CD4-positive, alpha-beta T cell treated with Interleukin-1 beta for 1 hour (primary cell): ENCODE measurements around the gene PCNX2.
"Not testable (repeated sequence)": the region's sequence is repeated elsewhere in the genome, so short reads cannot be mapped to it uniquely, and the experiment has no call there.

Experiments used
- DNase-seq, 2 donors: peaks; one replicate each; pipeline ENCODE4 v3.0.0-alpha.2; 2020 to 2022

The PCNX2 gene

GRCh38 chr1:233005156-233005555 lies 290.4 kb downstream of the PCNX2 start:
- no peak for DNase-seq

DNA sequence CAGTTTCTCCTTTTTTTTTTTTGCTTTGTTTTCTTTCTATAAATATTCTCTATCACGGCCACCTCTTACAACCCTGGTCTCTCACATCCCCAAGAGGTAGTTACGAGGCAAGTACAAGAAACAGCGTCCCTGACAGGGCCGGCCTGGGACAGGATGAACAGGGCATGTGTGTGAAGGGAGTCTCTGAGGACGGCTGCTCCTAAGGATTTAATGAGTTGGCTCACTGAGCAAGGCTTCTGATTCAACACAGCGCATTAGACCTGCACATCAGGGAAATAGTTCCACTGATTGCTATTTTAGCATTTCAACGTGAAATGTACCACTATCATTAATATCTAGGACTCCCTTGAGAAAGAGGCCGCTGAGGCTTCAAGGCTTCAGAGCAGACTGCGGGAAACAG lies 291.1 kb downstream of the PCNX2 start:
- no peak for DNase-seq

- not testable (repeated sequence) for DNase-seq
These were observed 291.9 kb downstream of the PCNX2 start for GRCh38 chr1:233003638-233004037.

DNA sequence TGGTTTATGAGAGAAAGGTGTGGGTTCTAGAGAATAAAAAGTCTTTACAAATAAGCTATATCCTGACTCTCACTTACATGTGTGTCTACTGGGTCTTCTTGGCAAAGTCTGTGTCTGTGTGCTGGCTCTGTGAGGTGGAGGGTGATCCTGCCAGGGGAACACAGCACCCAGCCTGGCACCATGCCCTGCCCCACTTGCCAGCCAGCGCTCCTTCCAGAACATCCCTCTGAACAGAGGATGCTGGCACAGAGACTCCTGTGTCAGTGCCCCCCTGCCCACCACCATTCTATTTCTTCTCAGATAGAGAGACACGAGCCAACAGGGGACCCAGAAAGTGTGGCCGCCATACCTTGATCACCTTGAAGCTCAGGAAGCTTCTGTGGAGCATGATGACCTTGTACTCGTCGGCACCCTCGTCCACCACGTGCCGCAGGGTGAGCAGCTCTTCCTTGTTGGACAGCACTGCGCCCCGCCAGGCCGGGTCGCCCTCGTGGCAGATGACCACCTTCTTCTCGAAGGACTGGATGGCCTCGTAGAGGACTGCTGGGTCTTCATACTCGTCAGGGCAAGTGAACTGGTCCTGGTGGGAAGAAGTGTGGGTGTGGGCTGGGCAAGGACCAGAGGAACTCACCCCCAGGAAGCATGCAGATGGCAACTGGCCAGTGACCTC lies 295.4 kb downstream of the PCNX2 start:
- no peak for DNase-seq

DNA sequence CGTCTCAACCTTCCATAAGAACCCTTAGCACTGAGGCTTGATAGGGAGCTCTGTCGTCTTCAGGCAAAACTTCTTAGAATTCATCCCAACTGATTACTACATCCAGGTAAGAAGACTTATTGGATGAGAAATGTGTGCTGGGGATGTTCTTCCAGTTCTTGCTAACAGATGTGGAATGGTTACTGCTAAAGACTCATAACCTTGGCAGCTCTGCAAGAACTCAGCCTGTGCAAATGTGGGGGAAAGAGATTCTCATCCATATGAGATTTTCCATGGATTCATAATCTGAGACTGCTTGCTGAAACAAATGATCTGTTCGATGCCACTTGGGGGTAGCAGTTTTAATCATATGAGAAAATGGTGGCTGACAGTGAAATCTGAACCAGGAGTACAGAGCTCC lies 296.9 kb downstream of the PCNX2 start:
- DNase-seq, result no peak

DNA sequence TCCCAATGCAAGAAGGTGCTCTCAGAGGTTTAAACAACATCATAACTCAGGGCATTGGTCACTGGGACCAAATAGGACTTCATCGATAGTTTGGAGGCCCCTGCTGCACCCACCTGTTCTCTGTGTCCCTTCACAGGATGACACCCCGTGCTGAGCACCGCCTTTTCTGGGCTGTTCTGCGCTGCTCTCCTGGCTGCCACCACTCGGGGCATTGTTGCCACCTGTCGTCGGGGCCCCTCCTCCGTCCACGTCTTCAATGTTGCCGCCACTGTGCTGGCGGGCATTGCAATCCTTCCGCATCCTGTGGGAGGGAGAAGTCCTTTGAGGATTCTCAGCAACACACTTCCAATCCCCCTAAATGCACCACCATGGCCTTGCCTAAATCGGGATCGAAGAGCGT lies 297.4 kb downstream of the PCNX2 start:
- no peak for DNase-seq

DNA sequence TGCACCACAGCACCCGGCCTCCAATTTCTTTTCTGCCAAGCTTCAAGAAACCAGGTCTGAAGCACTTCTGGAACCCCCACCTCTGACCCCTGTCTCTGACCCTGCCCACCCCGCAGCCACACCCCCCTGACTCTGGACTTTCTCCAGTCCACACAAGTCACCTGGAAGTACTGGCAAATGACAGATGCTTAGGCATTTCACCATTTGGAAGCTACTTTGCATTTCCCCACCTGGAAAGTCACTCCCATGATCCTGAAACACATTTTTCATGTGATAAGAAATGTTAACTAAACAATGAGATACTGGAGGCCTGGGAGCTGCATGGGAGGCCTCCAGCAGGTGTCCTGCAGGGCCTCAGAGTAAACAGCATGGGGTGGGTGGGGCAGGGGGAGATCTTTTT lies 299.4 kb downstream of the PCNX2 start:
- no peak for DNase-seq

DNA sequence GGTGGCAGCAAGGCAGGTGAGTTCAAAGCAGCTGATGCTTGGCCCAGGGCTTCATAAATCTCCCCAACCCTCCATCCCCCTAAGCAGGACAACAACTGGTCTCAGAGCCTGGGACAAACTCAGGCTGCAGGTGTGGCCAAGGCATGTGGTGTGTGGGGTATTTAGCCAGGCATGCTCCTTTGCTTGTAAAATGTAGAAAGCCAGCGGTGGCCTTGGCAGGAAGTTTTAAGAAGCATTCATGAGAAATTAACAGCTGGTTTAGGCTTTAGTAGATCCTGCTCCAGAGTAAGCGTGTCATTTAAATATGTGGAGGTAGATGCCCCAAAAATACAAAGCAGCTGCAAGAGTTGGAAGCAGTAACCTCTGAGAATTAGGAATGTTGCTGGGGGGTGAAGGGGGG lies 300.3 kb downstream of the PCNX2 start:
- DNase-seq, result no peak

- no peak for DNase-seq
These were observed 302.0 kb downstream of the PCNX2 start for GRCh38 chr1:232993555-232993954.

GRCh38 chr1:232992227-232992626 lies 303.3 kb downstream of the PCNX2 start:
- no peak for DNase-seq

DNA sequence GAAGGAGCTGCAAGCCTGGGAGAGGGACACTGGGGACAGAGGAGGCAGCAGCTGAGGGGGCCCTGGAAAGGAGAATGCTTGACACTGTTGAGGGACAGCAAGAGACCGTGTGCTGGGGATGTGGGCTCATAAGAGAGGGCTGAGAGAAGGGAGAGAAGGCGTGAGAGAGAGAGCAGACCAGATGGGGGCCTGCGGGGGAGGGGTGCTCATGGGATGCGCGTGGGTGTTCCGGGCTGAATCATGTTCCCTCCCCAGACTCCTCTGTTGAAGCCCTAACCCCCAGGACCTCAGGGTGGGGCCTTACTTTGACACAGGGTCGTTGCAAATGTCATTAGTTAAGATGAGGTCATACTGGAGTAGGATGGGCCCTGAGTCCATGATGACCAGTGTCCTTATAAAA lies 304.3 kb downstream of the PCNX2 start:
- no peak for DNase-seq

DNA sequence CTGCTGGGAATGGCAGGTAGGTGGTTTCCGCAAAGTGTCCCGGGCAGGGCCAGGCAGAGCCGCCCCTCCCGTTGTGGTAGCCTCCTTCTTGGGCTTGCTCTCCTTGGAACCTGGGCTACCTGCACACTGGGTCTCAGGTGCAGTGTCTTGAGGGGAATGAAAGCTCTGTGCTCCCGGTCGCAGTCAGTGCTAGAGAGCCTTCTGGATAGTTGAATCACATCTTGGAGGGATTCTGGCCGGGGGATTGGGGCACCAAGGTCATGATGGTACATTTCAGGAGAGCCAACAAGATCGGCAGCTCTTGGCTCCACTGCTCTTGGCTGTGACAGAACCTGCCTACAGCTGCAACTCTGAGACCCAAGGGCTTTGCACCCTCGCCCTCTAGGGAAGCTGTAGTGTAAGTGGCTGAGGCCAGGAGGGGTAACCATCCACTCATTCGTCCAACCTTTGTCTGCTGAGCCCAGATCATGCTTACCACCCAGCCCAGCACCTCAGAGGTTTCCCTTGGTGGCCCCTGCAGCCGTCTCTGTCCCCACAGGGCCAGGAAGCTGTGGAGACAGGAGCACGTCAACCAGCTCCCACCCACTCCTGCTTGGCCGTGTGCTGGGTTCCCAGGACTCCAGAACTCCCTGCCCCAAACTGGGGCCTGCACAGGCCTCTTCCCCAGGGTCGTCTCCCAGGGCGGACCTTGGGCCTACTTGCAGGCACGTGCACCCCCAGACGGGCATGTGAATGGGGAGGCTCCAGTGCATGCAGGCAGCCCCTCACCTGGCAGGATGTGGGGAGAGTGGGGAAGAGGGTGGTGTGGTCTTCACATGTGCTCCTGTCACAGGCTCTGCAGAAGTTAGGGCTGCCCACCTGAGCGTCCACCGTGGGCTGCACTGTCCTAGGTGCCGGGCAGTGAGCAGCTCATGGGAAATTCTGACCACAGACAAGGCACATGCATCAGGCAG lies 305.1 kb downstream of the PCNX2 start:
- DNase-seq, result no peak

DNA sequence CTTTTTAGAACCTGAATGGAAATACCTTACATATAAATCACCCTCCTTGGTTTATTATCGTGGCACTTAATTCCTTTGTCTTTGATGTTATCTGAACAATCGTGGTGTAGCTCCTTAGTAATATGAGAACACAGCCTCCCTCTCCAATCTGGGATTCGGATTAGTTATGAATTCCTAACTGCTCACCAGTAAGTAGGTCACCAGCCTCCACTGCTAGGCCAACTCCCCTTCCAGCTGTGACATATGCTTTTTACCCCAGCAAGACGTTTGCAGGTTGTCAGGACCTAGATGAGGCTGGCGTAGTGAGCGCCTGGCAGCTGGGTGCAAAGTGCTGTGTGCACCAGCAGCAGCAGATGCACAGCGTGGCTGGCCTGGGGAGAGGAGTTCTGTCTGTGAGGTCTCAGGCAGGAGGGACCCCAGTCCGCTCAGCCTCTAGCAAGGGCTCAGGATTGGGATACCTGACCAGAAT lies 306.9 kb downstream of the PCNX2 start:
- no peak for DNase-seq

DNA sequence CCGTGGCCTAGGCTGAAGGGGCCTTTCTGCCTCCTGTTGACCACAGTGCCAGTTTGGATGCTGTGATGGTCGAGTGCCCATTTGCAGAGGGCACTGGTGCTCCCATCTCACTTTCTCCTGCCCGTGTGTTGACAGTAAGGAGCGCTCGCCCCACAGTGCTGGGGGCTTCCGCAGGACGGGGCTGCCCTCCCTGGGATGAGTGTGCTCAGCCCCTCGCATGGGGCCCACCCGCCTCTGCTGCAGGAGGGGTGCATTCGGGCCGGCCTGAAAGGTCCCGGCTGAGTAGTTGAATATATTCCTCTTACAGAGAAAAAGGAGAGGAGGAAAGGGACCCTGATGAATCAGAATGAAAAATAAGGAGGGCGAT lies 307.8 kb downstream of the PCNX2 start:
- no peak for DNase-seq

GRCh38 chr1:232987046-232987773 lies 308.3 kb downstream of the PCNX2 start:
- no peak for DNase-seq

DNA sequence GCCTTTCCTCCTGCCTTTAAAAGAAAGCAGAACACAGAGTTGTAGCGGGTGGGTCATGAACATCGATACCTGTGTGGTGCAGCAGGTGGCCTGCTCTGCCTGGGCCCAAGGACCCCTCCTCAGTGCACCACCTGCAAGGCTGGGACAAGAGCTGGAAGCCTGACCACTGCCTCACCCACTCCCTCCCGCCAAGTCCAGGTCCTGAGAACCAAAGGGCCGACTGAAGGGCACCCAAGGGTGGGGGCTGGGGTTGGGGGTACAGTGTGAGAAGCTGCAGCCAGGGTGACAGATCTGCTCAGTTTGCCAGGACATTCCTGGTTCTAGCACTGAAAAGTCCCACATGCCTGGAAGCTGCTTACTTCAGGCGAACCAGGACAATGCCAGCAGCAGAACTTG lies 309.0 kb downstream of the PCNX2 start:
- no peak for DNase-seq

DNA sequence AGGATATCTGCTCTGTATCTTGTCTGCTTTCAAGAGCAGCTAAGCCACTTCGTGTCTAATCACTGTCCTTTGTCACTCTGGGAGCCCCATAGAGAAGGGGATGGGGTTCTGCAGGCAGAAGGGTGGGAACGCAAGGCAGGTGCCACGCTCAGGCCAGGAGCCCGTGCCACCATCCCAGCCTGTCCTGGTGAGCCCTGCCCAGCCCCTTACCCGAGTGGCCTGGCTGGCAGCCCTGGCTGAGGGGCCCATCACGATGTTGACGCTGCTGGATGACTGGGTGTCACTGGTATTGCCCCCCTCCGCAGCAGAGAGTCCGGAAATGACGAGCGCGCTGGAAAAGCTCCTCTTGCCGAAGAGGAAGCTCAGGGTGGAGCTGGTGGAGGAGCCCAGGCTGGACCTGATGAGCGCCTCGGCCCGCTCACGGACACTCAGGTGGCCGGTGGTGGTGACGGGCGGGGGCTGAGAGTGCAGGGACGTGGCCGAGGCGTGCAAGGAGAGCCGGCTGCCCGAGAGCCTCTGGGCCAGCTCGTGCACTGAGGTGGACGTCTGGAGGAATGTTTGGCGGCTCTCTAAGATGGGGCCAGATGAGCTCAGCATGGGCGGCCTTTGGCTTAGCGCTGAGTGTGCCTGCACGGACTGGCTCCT lies 309.5 kb downstream of the PCNX2 start:
- no peak for DNase-seq

DNA sequence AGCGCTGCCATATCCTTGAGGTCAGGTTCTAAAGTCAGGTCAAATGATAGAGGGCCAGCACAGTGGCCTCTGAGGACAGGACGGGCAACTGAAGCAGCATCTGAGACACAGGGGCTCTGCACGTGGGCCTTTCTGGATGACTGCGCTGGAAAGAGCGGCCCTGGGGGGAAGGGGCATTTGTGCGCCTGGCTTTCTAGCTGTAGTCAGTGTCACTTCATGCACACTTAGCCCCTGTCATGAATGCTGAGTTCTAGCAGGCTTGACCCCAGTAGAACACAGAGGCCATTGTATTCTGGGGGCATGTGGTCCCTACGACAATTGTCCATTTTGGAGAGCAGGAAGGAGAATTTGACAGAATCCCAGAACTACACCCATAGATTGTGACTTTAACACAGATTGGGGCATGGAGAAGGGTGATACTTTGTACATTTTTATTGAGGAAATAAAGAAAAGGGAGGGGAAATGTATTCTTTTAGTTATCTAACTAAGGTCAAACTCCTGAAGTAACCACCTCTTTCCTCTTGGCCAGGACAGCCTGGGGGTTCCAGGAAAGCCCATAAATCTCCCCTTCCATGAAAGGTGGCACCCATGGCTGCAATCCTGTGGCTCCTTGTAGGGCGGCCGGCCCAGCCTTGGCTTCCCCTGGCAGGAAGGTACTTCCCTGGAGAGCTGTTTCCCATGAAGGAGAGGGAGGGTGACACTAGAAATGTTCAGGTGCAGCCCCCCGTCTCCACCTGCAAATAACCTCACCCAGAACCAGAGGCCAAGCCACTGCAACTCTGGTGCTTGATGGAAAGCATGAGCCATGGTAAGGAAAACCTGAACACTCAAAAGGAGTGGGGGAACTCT lies 310.7 kb downstream of the PCNX2 start:
- no peak for DNase-seq

GRCh38 chr1:232983817-232984567 lies 311.5 kb downstream of the PCNX2 start:
- DNase-seq, result no peak

DNA sequence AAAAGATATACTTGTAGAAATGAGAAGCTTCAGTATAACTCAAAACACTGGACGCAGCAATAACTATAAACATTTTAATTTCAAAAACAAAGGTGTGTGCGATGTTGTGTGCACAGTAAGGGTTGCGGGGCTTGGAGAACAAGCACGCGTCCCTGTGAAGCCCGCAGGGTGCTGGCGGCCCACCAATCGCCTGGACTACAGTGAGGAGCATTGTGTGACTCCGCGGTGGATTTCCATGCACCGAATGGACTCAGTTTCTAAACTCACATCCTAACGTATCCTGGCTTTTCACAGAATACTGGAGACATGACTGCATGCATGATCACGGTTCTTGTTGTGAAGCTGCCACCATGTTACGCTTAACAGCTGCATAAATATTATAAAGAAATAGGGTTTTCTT lies 312.1 kb downstream of the PCNX2 start:
- no peak for DNase-seq

DNA sequence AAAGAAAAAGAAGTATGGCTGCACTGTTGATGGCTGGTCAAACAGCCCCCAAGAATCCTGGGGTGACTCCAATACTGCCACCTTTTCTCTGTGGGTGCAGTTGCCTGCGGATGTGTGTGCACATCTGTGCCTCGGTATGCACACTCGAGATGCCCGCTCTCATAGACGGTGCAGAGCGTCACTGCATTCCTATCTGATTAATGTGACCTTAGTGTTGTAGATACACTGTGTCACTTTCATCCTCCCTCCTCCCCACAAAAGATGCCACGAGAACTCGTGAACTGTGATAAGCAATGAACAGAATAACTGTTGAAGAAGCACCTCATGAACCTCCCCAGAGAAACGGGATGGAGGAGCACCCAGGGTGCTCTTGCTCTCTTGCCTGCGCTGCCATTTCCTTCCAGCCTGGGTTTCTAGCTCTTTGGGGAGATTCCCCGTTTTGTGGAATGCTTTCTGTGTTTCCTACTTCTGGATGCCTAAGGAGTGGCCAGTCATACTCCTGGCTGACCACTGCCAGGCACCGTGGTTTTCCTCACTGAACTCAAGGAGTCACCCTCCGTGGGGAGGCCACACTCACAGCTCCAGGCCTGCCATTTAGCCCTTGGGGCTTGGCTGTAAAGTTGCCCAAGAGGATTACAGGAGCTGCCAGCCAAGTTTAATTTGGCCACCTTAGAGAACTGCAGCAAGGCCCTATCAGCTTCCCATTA lies 313.1 kb downstream of the PCNX2 start:
- no peak for DNase-seq
